ENCODE results near the gene PLCL1. TPM values are rescaled to one million over a fixed set of nuclear protein-coding genes. Genes with fewer than 3 reads are reported as not detected.

Gene PLCL1
- total RNA-seq, 1 donor from 2014 or later, result 0.04 TPM

GRCh38 chr2:197876524-197876923, 72.1 kb downstream of the PLCL1 start:
- no peak for DNase-seq
- no peak overlapping the region for H3K27ac Mint-ChIP-seq
- ChIA-PET POLR2A (no interaction called here), CTCF (no interaction called here)
- H3K4me1 Mint-ChIP-seq, result no peaks in the 10 kb centered on the region
- H3K36me3 Mint-ChIP-seq (ENCODE audit: low read depth), result no peaks in the 10 kb centered on the region
- TF ChIP-seq CTCF (IDR thresholded peaks at IDR 0.05), result no peak
- no peak overlapping the region for H3K4me3 Mint-ChIP-seq
- H3K27me3 Mint-ChIP-seq, result no peaks in the 10 kb centered on the region
- no peak for ATAC-seq (ENCODE audit: low read depth)
- intact Hi-C loops (cut with micrococcal nuclease), result no loop called here
- H3K9me3 Mint-ChIP-seq, result no peaks in the 10 kb centered on the region

GRCh38 chr2:197877038-197877437, 72.6 kb downstream of the PLCL1 start:
- intact Hi-C loops (cut with micrococcal nuclease), result no loop called here
- POLR2A ChIA-PET, result no interaction called here
- H3K4me3 Mint-ChIP-seq, result no peak overlapping the region
- no peak for TF ChIP-seq CTCF (IDR thresholded peaks at IDR 0.05)
- no peaks in the 10 kb centered on the region for H3K4me1 Mint-ChIP-seq
- CTCF ChIA-PET, result no interaction called here
- H3K27ac Mint-ChIP-seq, result no peak overlapping the region
- no peaks in the 10 kb centered on the region for H3K36me3 Mint-ChIP-seq (ENCODE audit: low read depth)
- no peaks in the 10 kb centered on the region for H3K27me3 Mint-ChIP-seq
- no peak for ATAC-seq (ENCODE audit: low read depth)
- no peaks in the 10 kb centered on the region for H3K9me3 Mint-ChIP-seq
- DNase-seq, result no peak

DNA sequence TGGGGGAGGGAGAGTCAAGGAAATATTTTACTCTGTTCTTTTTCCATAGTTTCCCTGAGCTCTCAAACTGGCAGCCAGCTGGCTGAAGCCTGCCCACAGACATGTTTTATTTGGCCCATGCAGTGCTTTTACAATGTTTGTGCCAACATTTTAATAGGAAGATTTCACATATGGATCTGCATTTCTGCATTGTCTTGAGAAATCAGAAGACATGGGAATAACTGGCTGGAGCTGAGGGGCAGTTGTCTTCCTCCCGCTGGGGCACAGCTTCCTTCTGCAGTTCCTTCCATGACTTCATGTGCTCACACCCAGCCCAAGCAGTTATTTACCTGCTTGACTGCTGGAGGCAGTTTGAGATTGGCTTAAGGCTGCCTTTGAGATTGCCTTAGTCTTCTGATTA, 74.4 kb downstream of the PLCL1 start:
- DNase-seq (no peak), ATAC-seq (ENCODE audit: low read depth) (no peak)
- H3K27ac Mint-ChIP-seq, result no peak overlapping the region
- peaks cover 2% of the 10 kb centered on the region for H3K9me3 Mint-ChIP-seq
- H3K27me3 Mint-ChIP-seq, result no peaks in the 10 kb centered on the region
- intact Hi-C loops (cut with micrococcal nuclease), result no loop called here
- H3K4me1 Mint-ChIP-seq, result no peaks in the 10 kb centered on the region
- no peak overlapping the region for H3K4me3 Mint-ChIP-seq
- H3K36me3 Mint-ChIP-seq (ENCODE audit: low read depth), result no peaks in the 10 kb centered on the region
- ChIA-PET CTCF (no interaction called here), POLR2A (no interaction called here)
- no peak for TF ChIP-seq CTCF (IDR thresholded peaks at IDR 0.05)

GRCh38 chr2:197879812-197880408, 75.5 kb downstream of the PLCL1 start:
- no peak for ATAC-seq (ENCODE audit: low read depth)
- TF ChIP-seq CTCF (IDR thresholded peaks at IDR 0.05), result no peak
- ChIA-PET CTCF (no interaction called here), POLR2A (no interaction called here)
- H3K27ac Mint-ChIP-seq, result no peak overlapping the region
- H3K4me1 Mint-ChIP-seq, result no peaks in the 10 kb centered on the region
- no peak for DNase-seq
- no peaks in the 10 kb centered on the region for H3K36me3 Mint-ChIP-seq (ENCODE audit: low read depth)
- no peaks in the 10 kb centered on the region for H3K27me3 Mint-ChIP-seq
- H3K9me3 Mint-ChIP-seq, result peaks cover 2% of the 10 kb centered on the region
- no peak overlapping the region for H3K4me3 Mint-ChIP-seq
- intact Hi-C loops (cut with micrococcal nuclease), result no loop called here

GRCh38 chr2:197883354-197884032, 79.1 kb downstream of the PLCL1 start:
- TF ChIP-seq CTCF (IDR thresholded peaks at IDR 0.05), result no peak
- H3K36me3 Mint-ChIP-seq (ENCODE audit: low read depth), result no peaks in the 10 kb centered on the region
- no peak for ATAC-seq (ENCODE audit: low read depth)
- H3K27ac Mint-ChIP-seq, result no peak overlapping the region
- CTCF ChIA-PET, result no interaction called here
- DNase-seq, result no peak
- no peaks in the 10 kb centered on the region for H3K27me3 Mint-ChIP-seq
- POLR2A ChIA-PET, result no interaction called here
- intact Hi-C loops (cut with micrococcal nuclease), result no loop called here
- H3K9me3 Mint-ChIP-seq, result peaks cover 2% of the 10 kb centered on the region
- no peaks in the 10 kb centered on the region for H3K4me1 Mint-ChIP-seq
- no peak overlapping the region for H3K4me3 Mint-ChIP-seq

Measured in activated B cell treated with CpG ODN at 0.5 μM for 24 hours (primary cell).